VCaP (cell line): ENCODE data around the gene ZYG11A.

ENCODE experiments used
- H3K27ac ChIP-seq: fragments of 450-650 bp; 2 replicates; pipeline ENCODE4 v1.5.1; 2017
- TF ChIP-seq, protein P1 (sequence below): fragments of 450-650 bp; conservative IDR thresholded peaks from 2 replicates; pipeline ENCODE4 v1.5.1; 2017; ENCODE audit warnings: mild to moderate bottlenecking, moderate library complexity

The ZYG11A gene

DNA sequence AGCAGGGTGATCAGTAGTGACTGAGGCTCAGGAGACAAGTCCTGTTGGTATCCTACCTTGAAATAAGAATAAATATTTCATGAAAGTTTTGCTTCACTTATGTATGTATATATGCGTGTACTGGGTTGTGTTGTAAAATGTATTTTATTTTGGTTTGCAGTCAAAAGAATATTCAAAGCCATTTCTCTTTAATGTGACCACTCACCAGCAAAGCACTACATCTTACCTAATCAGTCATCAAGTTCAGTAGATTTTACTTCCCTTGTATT is 95.6 kb downstream of the ZYG11A start:
- no peak overlapping the region for H3K27ac ChIP-seq
- TF ChIP-seq, protein P1, sequence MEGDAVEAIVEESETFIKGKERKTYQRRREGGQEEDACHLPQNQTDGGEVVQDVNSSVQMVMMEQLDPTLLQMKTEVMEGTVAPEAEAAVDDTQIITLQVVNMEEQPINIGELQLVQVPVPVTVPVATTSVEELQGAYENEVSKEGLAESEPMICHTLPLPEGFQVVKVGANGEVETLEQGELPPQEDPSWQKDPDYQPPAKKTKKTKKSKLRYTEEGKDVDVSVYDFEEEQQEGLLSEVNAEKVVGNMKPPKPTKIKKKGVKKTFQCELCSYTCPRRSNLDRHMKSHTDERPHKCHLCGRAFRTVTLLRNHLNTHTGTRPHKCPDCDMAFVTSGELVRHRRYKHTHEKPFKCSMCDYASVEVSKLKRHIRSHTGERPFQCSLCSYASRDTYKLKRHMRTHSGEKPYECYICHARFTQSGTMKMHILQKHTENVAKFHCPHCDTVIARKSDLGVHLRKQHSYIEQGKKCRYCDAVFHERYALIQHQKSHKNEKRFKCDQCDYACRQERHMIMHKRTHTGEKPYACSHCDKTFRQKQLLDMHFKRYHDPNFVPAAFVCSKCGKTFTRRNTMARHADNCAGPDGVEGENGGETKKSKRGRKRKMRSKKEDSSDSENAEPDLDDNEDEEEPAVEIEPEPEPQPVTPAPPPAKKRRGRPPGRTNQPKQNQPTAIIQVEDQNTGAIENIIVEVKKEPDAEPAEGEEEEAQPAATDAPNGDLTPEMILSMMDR = no peak

DNA sequence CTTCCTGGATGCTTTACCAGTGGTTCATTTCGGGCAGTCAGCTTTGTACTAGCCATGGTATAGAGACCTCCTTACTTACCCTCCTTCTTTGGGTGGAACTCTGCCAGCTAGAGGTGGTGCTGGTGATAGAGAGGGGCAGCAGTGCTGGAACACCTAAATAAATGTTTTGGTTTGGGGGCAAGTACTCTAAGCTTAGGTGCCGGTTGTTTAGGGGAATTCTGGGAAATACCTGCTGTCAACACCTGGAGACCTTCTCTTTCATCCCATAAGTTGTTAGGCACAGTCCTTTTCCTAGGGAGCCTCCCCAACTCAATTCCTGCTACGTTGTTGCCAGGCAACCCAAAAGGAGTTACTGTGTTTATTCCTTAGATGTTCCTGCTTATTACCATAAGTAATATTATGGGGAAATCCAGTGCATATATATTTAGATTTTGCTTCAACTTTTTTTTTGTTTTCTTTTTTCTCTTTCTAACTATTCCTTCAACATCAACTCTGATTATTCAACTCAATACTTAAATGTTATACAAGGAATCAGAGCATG is 101.4 kb downstream of the ZYG11A start:
- TF ChIP-seq, protein P1 = no peak
- no peak overlapping the region for H3K27ac ChIP-seq

DNA sequence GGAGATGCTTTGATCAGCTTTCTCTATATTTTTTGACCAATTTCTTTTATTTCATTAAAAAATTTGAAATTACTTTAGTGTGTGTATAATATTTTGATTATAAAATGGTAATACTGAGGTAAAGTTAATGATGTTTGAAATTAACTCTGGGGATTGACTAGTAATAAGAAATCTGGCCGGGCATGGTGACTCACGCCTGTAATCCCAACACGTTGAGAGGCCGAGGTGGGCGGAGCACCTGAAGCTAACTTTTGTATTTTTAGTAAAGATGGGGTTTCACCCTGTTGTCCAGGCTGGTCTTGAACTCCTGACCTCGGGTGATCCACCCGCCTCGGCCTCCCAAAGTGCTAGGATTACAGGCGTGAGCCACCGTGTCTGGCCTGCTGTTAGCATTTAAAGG is 102.0 kb downstream of the ZYG11A start:
- H3K27ac ChIP-seq = no peak overlapping the region
- TF ChIP-seq, protein P1 = no peak
